ENCODE results near the gene PCDHA12.

GRCh38 chr5:140869555-140869886, 5.6 kb upstream of the PCDHA12 start:
- TF ChIP-seq, protein P1, sequence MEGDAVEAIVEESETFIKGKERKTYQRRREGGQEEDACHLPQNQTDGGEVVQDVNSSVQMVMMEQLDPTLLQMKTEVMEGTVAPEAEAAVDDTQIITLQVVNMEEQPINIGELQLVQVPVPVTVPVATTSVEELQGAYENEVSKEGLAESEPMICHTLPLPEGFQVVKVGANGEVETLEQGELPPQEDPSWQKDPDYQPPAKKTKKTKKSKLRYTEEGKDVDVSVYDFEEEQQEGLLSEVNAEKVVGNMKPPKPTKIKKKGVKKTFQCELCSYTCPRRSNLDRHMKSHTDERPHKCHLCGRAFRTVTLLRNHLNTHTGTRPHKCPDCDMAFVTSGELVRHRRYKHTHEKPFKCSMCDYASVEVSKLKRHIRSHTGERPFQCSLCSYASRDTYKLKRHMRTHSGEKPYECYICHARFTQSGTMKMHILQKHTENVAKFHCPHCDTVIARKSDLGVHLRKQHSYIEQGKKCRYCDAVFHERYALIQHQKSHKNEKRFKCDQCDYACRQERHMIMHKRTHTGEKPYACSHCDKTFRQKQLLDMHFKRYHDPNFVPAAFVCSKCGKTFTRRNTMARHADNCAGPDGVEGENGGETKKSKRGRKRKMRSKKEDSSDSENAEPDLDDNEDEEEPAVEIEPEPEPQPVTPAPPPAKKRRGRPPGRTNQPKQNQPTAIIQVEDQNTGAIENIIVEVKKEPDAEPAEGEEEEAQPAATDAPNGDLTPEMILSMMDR (IDR thresholded peaks at IDR 0.05), result no peak
- no peak for TF ChIP-seq POLR2A (IDR thresholded peaks at IDR 0.05)
